Activated naive CD4-positive, alpha-beta T cell treated with anti-CD3 and anti-CD28 coated beads, Interleukin-2, amount 50 U/mL, for 16 hours (primary cell): Measurements from ENCODE around the gene KRT79.
"Not testable (repeated sequence)": the region's sequence is repeated elsewhere in the genome, so short reads cannot be mapped to it uniquely, and the experiment has no call there.

Experiments
- DNase-seq: peaks from one replicate; pipeline ENCODE4 v3.0.0-alpha.2; 2020

Gene KRT79

GRCh38 chr12:52860102-52860823 lies 26.2 kb upstream of the KRT79 start:
- DNase-seq, result no peak

GRCh38 chr12:52857500-52857899 lies 23.4 kb upstream of the KRT79 start:
- no peak for DNase-seq

GRCh38 chr12:52856787-52857186 lies 22.7 kb upstream of the KRT79 start:
- no peak for DNase-seq

- DNase-seq, result not testable (repeated sequence)
Measured at GRCh38 chr12:52856077-52856476, 22.0 kb upstream of the KRT79 start.

GRCh38 chr12:52851787-52852186 lies 17.7 kb upstream of the KRT79 start:
- no peak for DNase-seq

GRCh38 chr12:52850681-52851080 lies 16.6 kb upstream of the KRT79 start:
- no peak for DNase-seq

- DNase-seq, result no peak
Measured at GRCh38 chr12:52849511-52849910, 15.4 kb upstream of the KRT79 start.

- no peak for DNase-seq
Measured at GRCh38 chr12:52848661-52849255, 14.6 kb upstream of the KRT79 start, which contains the start of gene KRT78. KRT78 (minus strand) TSS chr12:52848994; CDS start chr12:52848930, 64 bp downstream.

GRCh38 chr12:52847335-52848102 lies 13.4 kb upstream of the KRT79 start:
- DNase-seq, result no peak

GRCh38 chr12:52846356-52846970 lies 12.4 kb upstream of the KRT79 start:
- no peak for DNase-seq

- no peak for DNase-seq
Measured at GRCh38 chr12:52845946-52846345, 11.8 kb upstream of the KRT79 start.

GRCh38 chr12:52844386-52844785 lies 10.3 kb upstream of the KRT79 start:
- DNase-seq, result no peak

GRCh38 chr12:52839436-52840105 lies 5.5 kb upstream of the KRT79 start:
- no peak for DNase-seq

GRCh38 chr12:52838609-52839435 lies 4.7 kb upstream of the KRT79 start:
- DNase-seq, result no peak

- no peak for DNase-seq
Measured at GRCh38 chr12:52837781-52838608, 3.9 kb upstream of the KRT79 start.

- no peak for DNase-seq
Measured at GRCh38 chr12:52837413-52837741, 3.3 kb upstream of the KRT79 start.

- no peak for DNase-seq
Measured at GRCh38 chr12:52836491-52837412, 2.6 kb upstream of the KRT79 start.

GRCh38 chr12:52836042-52836466 lies 1.9 kb upstream of the KRT79 start:
- DNase-seq, result peak; percentile 58

GRCh38 chr12:52835271-52836041 lies 1.3 kb upstream of the KRT79 start:
- no peak for DNase-seq
